ENCODE measurements around the gene CSRNP2.
"Not testable (repeated sequence)": the region's sequence is repeated elsewhere in the genome, so short reads cannot be mapped to it uniquely, and the experiment has no call there.

The CSRNP2 gene

DNA sequence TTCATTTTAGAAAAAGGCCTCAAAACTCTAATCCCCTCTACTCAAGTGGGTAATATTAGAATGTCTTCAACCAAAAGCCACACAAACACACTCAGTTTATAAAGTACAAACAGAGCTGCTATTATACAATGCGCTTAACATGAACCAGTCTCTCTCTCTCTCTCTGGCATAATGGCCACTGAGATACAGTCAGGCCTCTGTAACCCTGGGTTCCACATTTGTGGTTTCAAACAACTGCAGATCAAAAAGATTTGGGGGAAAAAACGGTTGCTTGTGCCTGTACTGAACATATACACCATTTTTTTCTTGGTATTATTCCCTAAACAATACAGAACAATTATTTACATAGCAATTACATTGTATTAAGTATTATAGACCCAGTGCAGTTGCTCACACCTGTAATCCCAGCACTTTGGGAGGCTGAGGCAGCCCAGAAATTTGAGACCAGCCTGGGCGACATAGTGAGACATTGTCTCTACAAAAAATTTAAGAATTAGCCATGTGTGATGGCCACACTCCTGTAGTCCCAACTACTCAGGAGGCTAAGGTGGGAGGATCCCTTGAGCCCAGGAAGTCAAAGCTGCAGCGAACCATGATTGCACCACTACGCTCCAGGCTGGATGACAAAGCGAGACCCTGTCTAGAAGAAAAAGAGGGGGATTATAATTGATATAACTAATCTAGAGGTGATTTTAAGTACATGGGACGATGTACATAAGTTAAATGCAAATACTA, 62.8 kb downstream of the CSRNP2 start:
- DNase-seq (ENCODE audit: low read depth): no peak
- H3K4me3 ChIP-seq (ENCODE audit: low read depth, low read length): no peak overlapping the region
- TF ChIP-seq, protein P1, sequence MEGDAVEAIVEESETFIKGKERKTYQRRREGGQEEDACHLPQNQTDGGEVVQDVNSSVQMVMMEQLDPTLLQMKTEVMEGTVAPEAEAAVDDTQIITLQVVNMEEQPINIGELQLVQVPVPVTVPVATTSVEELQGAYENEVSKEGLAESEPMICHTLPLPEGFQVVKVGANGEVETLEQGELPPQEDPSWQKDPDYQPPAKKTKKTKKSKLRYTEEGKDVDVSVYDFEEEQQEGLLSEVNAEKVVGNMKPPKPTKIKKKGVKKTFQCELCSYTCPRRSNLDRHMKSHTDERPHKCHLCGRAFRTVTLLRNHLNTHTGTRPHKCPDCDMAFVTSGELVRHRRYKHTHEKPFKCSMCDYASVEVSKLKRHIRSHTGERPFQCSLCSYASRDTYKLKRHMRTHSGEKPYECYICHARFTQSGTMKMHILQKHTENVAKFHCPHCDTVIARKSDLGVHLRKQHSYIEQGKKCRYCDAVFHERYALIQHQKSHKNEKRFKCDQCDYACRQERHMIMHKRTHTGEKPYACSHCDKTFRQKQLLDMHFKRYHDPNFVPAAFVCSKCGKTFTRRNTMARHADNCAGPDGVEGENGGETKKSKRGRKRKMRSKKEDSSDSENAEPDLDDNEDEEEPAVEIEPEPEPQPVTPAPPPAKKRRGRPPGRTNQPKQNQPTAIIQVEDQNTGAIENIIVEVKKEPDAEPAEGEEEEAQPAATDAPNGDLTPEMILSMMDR (IDR thresholded peaks at IDR 0.05; ENCODE audit: control insufficient read depth, extremely low read depth, insufficient read depth): no peak

DNA sequence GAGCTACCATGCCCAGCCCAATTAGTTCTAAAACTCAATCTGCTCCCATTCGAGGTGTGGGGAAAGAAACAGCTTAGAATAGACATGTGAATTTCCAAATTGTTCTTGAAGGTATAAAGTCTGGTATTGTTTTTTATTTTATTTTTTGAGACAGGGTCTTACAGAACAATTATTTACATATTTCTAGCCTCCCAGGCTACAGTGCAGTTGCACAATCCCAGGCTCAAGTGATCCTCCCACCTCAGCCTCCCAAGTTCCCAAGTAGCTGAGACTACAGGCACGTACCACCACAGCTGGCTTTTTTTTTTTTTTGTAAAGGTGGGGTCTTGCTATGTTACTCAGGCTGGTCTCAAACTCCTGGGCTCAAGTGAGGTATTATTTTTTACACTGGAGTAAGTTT, 63.5 kb downstream of the CSRNP2 start:
- DNase-seq (ENCODE audit: low read depth): no peak
- TF ChIP-seq, protein P1 (IDR thresholded peaks at IDR 0.05; ENCODE audit: control insufficient read depth, extremely low read depth, insufficient read depth): no peak
- no peak overlapping the region for H3K4me3 ChIP-seq (ENCODE audit: low read depth, low read length)

DNA sequence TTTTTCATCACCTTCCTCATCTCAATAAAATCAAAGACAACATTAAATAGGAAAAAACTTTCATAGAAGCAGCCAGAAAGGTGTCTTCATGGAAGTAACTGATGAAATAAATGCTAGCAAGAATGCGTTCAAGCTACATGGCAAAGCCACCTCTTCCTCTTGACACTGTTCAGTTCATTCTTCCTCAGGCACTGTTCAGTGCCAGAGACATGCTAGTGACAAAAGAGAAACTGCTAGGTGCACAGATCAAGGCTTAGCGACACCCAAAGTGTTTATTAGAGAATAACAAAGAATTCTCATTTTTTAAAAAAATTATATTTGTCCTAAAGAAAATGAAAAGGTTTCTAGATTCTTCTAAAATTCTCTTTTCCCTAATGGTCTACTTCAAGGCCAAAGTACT, 64.4 kb downstream of the CSRNP2 start:
- no peak for DNase-seq (ENCODE audit: low read depth)
- TF ChIP-seq, protein P1 (IDR thresholded peaks at IDR 0.05; ENCODE audit: control insufficient read depth, extremely low read depth, insufficient read depth): no peak
- H3K4me3 ChIP-seq (ENCODE audit: low read depth, low read length): no peak overlapping the region

DNA sequence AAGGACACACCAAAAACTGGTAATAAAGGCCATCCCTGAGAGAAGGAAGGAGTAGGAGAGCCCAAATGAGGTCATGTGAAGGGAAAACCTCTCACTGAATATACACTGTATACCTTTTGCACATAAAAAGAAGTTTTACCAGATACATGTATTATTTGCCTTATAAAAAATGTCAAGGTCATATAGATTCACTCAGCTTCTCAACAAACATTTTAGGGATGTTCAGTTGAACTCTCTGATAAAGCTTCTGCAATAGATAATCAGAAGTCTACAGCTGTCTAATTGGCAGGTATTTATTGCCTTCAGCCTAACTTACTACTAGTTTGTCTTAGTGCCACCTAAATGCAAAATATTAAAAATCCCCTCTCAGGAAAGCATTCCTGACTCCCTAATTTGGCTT, 65.9 kb downstream of the CSRNP2 start:
- TF ChIP-seq, protein P1 (IDR thresholded peaks at IDR 0.05; ENCODE audit: control insufficient read depth, extremely low read depth, insufficient read depth): no peak
- no peak for DNase-seq (ENCODE audit: low read depth)
- H3K4me3 ChIP-seq (ENCODE audit: low read depth, low read length): no peak overlapping the region

DNA sequence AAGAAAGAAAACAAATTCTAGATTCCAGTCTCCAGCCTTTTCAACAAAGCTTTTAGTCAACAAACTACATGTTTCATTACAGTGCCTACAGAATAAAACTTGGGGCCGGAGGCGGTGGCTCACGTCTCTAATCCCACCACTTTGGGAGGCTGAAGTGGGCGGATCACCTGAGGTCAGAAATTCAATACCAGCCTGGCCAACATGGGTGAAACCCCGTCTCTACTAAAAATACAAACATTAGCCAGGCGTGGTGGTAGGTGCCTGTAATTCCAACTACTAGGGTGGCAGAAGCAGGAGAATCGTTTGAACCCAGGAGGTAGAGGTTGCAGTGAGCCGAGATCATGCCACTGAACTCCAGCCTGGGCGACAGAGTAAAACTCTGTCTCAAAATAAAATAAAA, 68.9 kb downstream of the CSRNP2 start:
- not testable (repeated sequence) for DNase-seq (ENCODE audit: low read depth)

DNA sequence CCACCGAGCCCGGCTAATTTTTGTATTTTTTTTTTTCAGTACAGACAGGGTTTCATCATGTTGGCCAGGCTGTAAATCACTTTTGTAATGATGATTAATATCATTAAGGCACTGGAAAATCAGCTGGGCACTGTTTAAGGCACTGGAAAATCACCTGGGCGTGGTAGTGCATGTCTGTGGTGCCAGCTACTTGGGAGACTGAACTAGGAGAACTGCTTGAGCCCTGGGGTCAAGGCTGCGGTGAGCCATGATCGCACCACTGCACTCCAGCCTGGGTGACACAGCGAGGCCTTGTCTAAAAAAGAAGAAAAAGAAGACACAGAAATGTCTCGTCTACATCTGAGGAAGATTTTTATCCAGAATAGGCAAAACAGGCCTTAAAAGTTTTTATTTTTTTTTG, 70.0 kb downstream of the CSRNP2 start:
- no peak overlapping the region for H3K4me3 ChIP-seq (ENCODE audit: low read depth, low read length)
- no peak for DNase-seq (ENCODE audit: low read depth)
- TF ChIP-seq, protein P1 (IDR thresholded peaks at IDR 0.05; ENCODE audit: control insufficient read depth, extremely low read depth, insufficient read depth): no peak

More for the DNA sequence above, 68.9 kb downstream of the CSRNP2 start:
- H3K4me3 ChIP-seq (ENCODE audit: low read depth, low read length): not testable (repeated sequence)

DNA sequence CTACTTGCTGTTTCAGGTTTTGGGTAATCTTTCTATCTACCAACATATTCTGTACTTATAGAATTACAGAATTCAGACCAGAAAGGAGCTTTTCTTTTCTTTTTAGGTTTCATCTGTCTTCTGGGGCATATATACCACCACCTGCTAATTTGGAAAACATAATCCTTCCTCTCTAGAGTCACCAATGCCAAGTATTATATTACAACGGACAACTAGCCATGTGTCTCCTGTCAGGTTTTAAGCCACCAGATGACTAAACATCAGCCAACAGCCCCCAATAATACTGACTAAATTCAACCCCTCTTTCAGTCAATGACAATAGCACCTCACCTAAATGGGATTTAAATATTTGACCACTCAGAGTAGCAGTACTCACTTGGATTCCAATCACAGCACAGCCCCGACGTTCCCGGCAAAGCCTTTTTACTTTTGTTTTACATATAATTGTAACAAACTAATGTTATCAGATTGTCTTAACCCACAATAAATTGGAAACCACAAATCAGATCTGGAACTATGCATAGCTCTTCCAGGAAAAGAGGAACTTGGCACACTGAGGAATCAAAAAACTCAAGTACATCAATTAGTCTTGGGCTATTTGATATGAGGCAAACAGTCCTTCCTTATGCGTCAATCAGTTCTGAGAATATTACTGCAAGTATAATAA, 70.7 kb downstream of the CSRNP2 start:
- TF ChIP-seq, protein P1 (IDR thresholded peaks at IDR 0.05; ENCODE audit: control insufficient read depth, extremely low read depth, insufficient read depth): no peak
- DNase-seq (ENCODE audit: low read depth): no peak
- no peak overlapping the region for H3K4me3 ChIP-seq (ENCODE audit: low read depth, low read length)
